HG02610 (cell line): Measurements from ENCODE around the gene HIVEP3.
"Not testable (repeated sequence)": the region's sequence is repeated elsewhere in the genome, so short reads cannot be mapped to it uniquely, and the experiment has no call there.

ENCODE experiments used
- ATAC-seq: cut with Tn5 transposase; IDR thresholded peaks from one replicate; pipeline ENCODE4 v1.9.1; 2021; ENCODE audit warnings: mild to moderate bottlenecking, moderate library complexity; ENCODE audit not compliant: unreplicated experiment

HIVEP3 gene

GRCh38 chr1:41918450-41919043 lies at the start of gene HIVEP3:
Gene HIVEP3, minus strand, starts transcription at chr1:41918922.
- ATAC-seq = no peak

- ATAC-seq = no peak
Observed at GRCh38 chr1:41964400-41964799, 45.7 kb upstream of the HIVEP3 start.

GRCh38 chr1:41963636-41964035 lies 44.9 kb upstream of the HIVEP3 start:
- ATAC-seq = no peak

- ATAC-seq = no peak
Observed at GRCh38 chr1:41958015-41958673, 39.4 kb upstream of the HIVEP3 start.

GRCh38 chr1:41957568-41957967 lies 38.8 kb upstream of the HIVEP3 start:
- no peak for ATAC-seq

GRCh38 chr1:41955461-41956159 lies 36.9 kb upstream of the HIVEP3 start:
- ATAC-seq = peak; percentile 71

- ATAC-seq = no peak
Observed at GRCh38 chr1:41954533-41954944, 35.8 kb upstream of the HIVEP3 start.

- ATAC-seq = no peak
Observed at GRCh38 chr1:41953291-41953690, 34.6 kb upstream of the HIVEP3 start.

GRCh38 chr1:41952208-41952607 lies 33.5 kb upstream of the HIVEP3 start:
- no peak for ATAC-seq

GRCh38 chr1:41951492-41951891 lies 32.8 kb upstream of the HIVEP3 start:
- not testable (repeated sequence) for ATAC-seq

- peak; percentile 70 for ATAC-seq
Observed at GRCh38 chr1:41950820-41951219, 32.1 kb upstream of the HIVEP3 start.

GRCh38 chr1:41945946-41946345 lies 27.2 kb upstream of the HIVEP3 start:
- ATAC-seq = not testable (repeated sequence)

- ATAC-seq = no peak
Observed at GRCh38 chr1:41943717-41944116, 25.0 kb upstream of the HIVEP3 start.

- ATAC-seq = no peak
Observed at GRCh38 chr1:41942278-41942677, 23.6 kb upstream of the HIVEP3 start.

GRCh38 chr1:41941381-41941780 lies 22.7 kb upstream of the HIVEP3 start:
- ATAC-seq = no peak

- ATAC-seq = no peak
Observed at GRCh38 chr1:41939194-41939593, 20.5 kb upstream of the HIVEP3 start.

GRCh38 chr1:41936107-41936506 lies 17.4 kb upstream of the HIVEP3 start:
- ATAC-seq = no peak

- no peak for ATAC-seq
Observed at GRCh38 chr1:41935226-41935625, 16.5 kb upstream of the HIVEP3 start.

GRCh38 chr1:41933106-41933505 lies 14.4 kb upstream of the HIVEP3 start:
- no peak for ATAC-seq

GRCh38 chr1:41931578-41931977 lies 12.9 kb upstream of the HIVEP3 start:
- no peak for ATAC-seq

GRCh38 chr1:41927118-41927517 lies 8.4 kb upstream of the HIVEP3 start:
- ATAC-seq = no peak

- no peak for ATAC-seq
Observed at GRCh38 chr1:41925712-41926111, 7.0 kb upstream of the HIVEP3 start.
